Measurements from ENCODE around the gene C1orf185.
"Not testable (repeated sequence)": the region's sequence is repeated elsewhere in the genome, so short reads cannot be mapped to it uniquely, and the experiment has no call there.

C1orf185 gene

DNA sequence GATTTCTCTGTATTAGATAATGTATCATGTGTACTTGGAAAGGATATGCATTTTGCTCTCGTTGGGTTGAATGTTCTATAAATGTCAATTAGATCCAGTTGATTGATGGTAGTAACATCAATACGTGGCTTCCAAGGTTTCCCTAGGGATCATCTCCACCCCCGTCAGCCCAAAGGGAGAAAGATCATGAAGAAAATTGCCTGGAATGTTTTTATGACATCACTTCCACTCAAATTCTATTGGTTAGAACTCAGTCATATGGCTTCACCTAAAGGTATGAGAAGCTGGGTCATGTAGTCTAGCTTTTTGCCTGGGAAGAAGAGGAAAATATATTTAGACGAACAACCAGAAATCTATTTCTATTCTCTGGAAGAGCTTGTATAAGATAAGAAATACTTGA lies at the start of gene C1orf185:
C1orf185 (plus strand) TSS at position 253 of the 400 bp plus-strand sequence; CDS start at position 259, 6 bp downstream.
- no peak for DNase-seq

GRCh38 chr1:51058858-51059257 lies 43.2 kb upstream of the C1orf185 start:
- no peak for DNase-seq

GRCh38 chr1:51061231-51061918 lies 40.7 kb upstream of the C1orf185 start:
- no peak for DNase-seq

- no peak for DNase-seq
These were observed 38.9 kb upstream of the C1orf185 start for GRCh38 chr1:51063121-51063520.

GRCh38 chr1:51070011-51070410 lies 32.0 kb upstream of the C1orf185 start:
- DNase-seq = no peak

GRCh38 chr1:51070640-51071039 lies 31.4 kb upstream of the C1orf185 start:
- DNase-seq = no peak

GRCh38 chr1:51071291-51072042 lies 30.6 kb upstream of the C1orf185 start:
- DNase-seq = no peak

DNA sequence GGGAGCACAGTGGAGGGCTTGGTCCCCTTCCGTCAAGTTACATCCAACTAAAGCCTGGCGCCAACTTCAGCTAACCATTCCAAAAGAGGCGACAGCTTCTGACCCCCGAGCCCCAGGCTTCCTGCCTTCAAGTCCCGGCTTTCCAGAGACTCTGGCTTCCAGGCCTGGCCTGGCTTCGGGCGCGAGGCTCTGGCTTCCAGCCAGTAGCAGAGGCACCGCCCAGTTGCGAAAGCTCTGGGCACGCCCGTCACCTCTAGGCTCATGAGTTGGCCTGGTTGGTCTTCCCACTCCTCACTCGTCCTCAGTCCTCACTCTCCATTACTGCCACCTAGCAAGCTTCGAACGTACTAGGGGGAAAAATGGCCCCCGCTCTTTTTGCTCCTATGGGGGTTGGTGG lies 30.0 kb upstream of the C1orf185 start:
- no peak for DNase-seq

DNA sequence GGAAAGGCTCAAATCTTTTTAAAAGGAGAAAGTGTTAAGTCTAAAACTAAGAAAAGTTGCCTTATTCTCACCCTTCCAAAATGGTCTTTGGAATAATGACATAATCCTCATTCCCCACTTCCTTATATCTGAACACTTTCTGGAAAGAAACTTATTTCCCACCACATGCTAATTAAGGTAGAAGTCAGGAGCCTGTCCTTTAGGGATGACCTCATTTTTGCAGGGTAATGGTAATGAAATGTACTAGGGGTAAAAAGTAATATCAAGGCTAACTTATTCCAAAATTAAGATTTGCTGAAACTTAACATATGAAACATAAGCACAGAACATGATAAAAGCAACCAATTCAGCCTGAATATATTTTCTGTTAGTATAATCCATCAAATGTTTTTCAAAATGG lies 29.4 kb upstream of the C1orf185 start:
- DNase-seq = no peak

DNA sequence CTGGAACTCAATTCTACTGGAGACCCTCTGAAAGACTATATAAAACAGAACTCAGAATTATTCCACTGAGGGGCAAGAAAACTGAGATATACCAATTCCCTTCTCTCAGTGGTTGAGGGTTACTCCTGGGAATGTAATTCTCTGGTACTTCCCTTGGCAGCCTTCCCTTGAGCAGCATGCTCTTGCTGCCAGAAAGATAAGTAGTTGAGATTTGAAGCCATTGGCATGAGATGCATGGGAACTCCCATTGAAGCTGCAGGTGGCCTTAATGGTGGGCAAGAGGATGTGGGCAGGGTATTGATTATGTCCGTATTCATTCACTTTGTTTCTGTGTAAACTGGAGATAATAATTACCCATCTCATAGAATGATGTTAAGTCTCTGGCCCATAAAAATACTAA lies 28.6 kb upstream of the C1orf185 start:
- no peak for DNase-seq

DNA sequence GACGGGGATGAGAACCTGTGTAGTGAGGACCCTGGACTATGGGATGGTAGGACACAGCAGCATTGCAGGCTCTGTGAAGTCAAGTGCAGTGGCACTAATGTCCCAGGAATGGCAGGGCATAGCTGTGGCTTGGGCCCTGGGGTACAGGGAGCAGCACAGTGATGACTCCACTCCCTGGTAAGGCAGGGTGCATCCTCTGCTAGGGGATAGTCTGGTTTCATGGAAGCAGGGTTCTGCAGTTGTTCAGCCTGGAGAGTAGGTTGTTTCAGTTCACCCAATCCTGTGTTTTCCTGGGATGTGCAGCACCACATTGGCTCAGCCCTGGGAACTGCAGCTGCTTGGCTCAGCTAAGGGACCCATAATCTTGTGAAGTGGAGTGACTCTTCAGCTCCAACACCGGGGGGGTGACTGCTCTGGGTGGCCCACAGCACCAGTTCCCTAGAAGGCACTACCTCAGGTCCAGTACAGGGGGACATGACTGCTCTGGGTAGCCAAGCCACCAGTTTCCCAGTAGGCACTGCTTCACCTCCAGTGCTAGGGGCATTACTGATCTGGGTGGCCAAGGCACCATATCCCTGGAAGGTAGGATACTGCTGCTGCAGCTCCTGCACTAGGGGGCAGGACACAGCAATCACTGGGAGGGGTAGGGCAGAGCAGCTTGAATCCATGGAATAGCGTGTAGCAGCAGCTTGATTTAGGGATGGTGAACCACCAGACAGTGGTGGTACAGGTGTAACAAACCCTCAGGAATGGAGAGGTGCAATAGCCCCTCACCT lies 15.3 kb upstream of the C1orf185 start:
- DNase-seq = no peak

- DNase-seq = no peak
These were observed 13.6 kb upstream of the C1orf185 start for GRCh38 chr1:51088474-51088873.

DNA sequence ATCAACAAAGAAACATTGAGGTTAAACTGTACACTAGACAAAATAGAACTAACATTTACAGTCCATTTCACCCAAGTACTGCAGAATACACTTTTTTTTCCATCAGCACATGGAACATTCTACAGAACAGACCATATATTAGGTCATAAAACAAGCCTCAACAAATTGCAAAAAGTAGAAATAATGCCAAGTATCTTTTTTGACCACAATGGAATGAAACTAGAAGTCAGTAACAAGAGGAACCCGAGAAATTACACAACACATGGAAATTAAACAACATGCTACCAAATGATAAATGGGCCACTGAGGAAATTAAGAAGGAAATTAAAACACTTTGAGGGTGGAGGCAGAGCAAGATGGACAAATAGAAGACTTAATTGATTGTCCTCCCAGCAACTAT lies 8.4 kb upstream of the C1orf185 start:
- DNase-seq = no peak

GRCh38 chr1:51097171-51097570 lies 4.9 kb upstream of the C1orf185 start:
- no peak for DNase-seq

DNA sequence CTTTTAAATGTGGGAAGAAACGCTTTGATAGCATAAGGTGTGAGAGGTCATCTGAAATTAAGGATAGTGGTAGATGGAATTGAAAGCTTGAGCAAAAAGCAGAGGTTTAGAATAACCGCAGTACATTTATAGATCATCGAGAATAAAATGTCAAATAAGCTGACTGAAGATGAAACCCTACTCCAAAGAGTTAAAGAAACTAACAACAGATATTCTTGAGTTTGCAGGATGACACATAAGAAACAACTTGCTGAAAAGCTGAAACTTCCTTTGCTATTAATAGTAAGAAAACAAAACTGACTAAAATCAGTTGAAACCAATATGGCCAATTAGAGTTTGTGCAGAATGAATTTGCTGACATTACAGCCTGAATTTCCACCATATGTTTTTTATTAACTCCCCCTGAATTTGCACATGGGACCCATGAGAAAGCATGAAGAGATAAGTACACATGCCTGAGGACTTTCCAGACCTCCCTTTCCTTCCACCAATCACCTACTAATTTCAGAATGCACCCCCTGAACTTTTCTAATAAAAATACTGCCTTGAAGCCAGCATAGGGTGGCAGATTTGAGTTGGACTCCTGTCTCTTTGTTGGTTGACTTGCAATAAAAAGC lies 1.7 kb upstream of the C1orf185 start:
- DNase-seq = no peak

- DNase-seq = no peak
These were observed 12.1 kb downstream of the C1orf185 start for GRCh38 chr1:51114137-51114536.

DNA sequence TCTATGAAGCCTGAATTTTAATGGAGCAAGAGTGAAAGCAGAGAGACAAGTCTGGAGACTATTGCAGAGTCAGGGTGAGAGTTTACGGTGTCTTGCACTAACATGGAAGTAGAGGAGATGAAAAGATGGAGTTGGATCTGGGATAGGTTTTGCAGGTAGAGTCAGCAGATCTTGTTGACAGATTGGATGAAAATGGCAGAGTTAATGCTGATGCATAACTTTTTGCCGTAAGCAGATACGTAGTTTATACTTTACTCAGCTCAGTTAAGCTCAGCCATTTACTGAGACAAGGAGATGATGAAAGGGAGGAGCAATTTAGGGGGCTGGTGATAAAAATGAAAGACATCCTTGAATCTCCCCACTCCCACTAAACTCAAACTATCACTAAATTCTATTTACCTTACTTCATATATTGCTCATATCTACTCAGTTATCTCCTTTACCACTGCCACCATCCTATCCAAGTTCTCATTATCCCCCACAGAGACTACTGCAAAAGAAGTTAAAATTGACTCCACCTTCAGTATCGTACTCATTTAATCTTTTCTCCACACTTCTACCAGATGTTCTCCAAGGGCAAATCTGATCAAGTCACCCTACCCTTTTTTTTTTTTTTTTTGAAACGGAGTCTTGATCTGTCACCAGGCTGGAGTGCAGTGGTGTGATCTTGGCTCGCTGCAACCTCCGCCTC lies 13.8 kb downstream of the C1orf185 start:
- DNase-seq = no peak

GRCh38 chr1:51119331-51119730 lies 17.3 kb downstream of the C1orf185 start:
- DNase-seq = no peak

- DNase-seq = no peak
These were observed 18.6 kb downstream of the C1orf185 start for GRCh38 chr1:51120629-51121028.

DNA sequence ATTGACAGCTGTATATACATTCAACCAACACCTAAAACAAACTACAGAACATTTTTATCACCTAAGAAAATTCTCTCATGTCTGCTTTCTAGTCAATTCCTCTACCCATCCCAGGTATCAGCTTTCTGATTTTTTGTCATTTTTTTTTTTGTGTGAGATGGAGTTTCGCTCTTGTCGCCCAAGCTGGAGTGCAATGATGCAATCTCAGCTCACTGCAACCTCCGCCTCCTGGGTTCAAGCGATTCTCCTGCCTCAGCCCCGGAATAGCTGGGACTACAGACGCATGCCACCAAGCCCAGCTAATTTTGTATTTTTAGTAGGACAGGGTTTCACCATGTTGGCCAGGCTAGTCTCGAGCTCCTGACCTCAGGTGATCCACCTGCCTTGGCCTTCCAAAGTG lies 25.1 kb downstream of the C1orf185 start:
- not testable (repeated sequence) for DNase-seq

DNA sequence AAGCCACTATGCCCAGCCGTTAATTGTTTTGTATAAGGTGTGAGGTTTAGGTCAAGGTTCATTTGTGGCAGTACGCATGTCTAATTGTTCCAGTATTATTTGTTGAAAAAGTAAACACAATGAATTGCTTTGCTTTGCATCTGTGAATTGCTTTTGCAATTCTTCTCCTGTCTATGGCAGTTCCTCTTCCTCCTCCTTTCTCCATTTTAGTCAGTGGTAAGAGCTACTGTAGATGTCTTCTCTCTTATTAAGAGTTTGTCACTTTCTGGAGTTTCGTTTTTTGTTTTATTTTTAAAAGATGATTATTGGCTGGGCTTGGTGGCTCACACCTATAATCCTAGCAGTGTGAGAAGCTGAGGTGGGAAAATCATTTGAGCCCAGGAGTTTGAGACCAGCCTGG lies 29.2 kb downstream of the C1orf185 start:
- no peak for DNase-seq

- DNase-seq = no peak
These were observed 31.0 kb downstream of the C1orf185 start for GRCh38 chr1:51133045-51133444.

DNA sequence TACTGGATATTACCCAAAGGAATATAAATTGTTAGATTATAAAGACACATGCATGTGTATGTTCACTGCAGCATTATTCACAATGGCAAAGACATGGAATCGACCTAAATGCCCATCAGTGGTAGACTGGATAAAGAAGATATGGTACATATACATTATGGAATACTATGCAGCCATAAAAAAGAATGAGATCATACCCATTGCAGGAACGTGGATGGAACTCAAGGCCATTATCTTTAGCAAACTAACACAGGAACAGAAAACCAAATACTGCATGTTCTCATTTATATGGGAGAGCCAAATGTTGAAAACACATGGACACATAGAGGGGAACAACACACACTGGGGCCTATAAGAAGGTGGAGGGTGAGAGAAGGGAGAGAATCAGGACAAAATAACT lies 35.7 kb downstream of the C1orf185 start:
- DNase-seq = not testable (repeated sequence)
